NB4 (cell line): ENCODE results near the gene ELFN2.

Experiments used
- DNase-seq: peaks from one replicate; pipeline ENCODE4 v3.0.0; 2010; ENCODE audit warnings: low read depth
- H3K4me3 ChIP-seq: one replicate; pipeline ENCODE4 v1.5.1; 2011; ENCODE audit warnings: mild to moderate bottlenecking, low read depth, low read length, moderate library complexity
- CTCF ChIP-seq: IDR thresholded peaks from one replicate; pipeline ENCODE4 v1.5.1; 2012; ENCODE audit warnings: low read depth, low read length
- MAX ChIP-seq: IDR thresholded peaks from 2 replicates; pipeline ENCODE4 v1.6.1; 2011; ENCODE audit warnings: low read depth, low read length
- MYC ChIP-seq: IDR thresholded peaks from 2 replicates; pipeline ENCODE4 v1.6.1; 2011; ENCODE audit warnings: low read depth, low read length
- POLR2A ChIP-seq: IDR thresholded peaks from 2 replicates; pipeline ENCODE4 v1.6.1; 2011; ENCODE audit warnings: mild to moderate bottlenecking; ENCODE audit not compliant: insufficient read length; ENCODE audit errors: extremely low read depth

The ELFN2 gene

GRCh38 chr22:37417264-37417663, 10.0 kb downstream of the ELFN2 start:
- H3K4me3 ChIP-seq, result no peak overlapping the region
- TF ChIP-seq MAX, result no peak
- no peak for TF ChIP-seq MYC
- TF ChIP-seq CTCF, result no peak
- TF ChIP-seq POLR2A, result no peak
- DNase-seq, result no peak

GRCh38 chr22:37416827-37417226, 10.5 kb downstream of the ELFN2 start:
- H3K4me3 ChIP-seq, result no peak overlapping the region
- TF ChIP-seq CTCF (no peak), POLR2A (no peak), MYC (no peak), MAX (peak; percentile 70)
- DNase-seq, result peak; percentile 73

GRCh38 chr22:37416389-37416788, 10.9 kb downstream of the ELFN2 start:
- TF ChIP-seq MYC (no peak), MAX (no peak), CTCF (no peak), POLR2A (no peak)
- H3K4me3 ChIP-seq, result no peak overlapping the region
- DNase-seq, result peak; percentile 66

- no peak overlapping the region for H3K4me3 ChIP-seq
- TF ChIP-seq MAX (no peak), MYC (no peak), CTCF (no peak), POLR2A (no peak)
- DNase-seq, result no peak
Measured at GRCh38 chr22:37415210-37415609, 12.1 kb downstream of the ELFN2 start.

- TF ChIP-seq CTCF, result no peak
- no peak for DNase-seq
- no peak overlapping the region for H3K4me3 ChIP-seq
Measured at GRCh38 chr22:37414288-37414687, 13.0 kb downstream of the ELFN2 start.

GRCh38 chr22:37413546-37413945, 13.7 kb downstream of the ELFN2 start:
- no peak for TF ChIP-seq CTCF
- no peak for TF ChIP-seq MAX
- no peak for TF ChIP-seq MYC
- TF ChIP-seq POLR2A, result no peak
- no peak for DNase-seq
- H3K4me3 ChIP-seq, result no peak overlapping the region
